Left hindlimb (tissue), 1 donor: ENCODE data around the gene ADORA1.
A peak's percentile ranks its signal among the peaks of the same experiment; 100 is the strongest.

Experiments used
- DNase-seq: peaks from one replicate; pipeline ENCODE4 v3.0.0-alpha.2; 2018

The ADORA1 gene

DNA sequence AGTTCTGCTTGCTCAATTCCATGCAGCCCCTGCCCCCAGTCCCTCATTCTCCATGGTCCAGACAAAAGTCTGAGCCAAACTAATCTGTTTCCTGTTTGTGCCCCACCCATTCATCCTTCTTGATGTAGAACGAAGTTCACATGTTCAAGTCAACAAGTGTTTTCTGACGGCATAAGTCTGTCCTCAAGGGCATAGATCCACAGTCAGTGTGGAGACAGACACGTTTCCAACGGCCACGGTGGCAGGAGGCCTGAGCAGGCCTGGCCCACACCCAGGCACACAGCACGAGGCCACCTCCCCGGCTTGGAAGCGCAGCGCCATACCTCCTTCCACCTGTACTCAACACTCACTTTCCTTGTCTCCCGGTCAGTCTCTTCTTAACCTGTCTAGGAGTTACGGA, 16.1 kb downstream of the ADORA1 start:
- DNase-seq, result no peak

DNA sequence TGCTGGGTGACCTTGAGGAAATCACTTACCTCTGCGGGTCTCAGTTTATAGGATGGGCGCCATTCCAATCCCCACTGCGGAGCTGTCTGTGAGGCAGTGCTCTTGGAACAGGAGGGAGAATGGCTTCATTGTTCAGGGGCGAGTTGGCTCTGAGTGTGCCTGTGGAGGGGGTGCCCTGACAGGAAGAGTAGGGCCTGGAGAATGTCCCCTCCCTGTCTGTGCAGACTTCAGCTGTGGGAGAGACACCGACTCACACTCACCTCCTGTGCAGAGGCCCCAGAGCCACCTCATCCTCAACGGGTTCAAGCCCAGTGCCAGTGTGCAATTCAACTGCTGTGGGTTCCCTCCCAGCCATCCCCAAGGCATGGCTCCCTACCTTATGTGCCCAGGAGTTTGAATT, 17.1 kb downstream of the ADORA1 start:
- DNase-seq, result peak; percentile 54

DNA sequence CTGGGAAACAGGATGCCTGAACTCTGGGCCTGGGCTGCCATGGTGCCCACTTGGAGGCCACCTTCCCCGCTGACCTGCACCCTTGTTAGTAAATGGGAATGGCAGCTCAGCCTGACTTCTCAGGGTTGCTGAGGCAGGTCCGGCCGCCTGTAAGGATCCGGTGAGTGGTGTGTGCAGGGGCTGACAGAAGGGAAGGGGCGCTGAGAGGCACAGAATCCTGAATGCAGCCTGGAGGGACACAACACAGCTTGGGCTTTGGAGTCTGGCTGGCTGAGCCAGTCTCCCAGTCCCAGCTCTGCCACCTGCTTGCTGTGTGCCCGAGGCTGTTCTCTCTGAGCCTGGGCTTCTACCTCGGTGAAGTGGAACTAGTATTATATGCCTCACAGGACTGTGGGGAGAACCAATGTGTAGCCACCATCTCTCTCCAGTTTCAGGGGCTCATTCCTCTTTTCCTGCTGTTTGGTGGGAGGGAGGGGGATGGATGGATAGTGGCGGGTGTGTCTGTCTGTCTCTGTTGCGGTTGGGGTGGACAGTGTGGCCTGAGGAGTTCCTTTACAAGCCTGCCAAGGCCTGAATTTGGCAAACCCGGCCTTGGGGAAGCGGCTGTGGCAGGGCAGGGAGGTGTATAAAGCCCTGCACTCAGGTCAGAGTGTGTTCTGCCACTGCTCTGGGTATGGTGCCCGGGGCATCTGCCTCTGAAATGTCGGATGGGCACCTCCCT, 18.0 kb downstream of the ADORA1 start:
- no peak for DNase-seq

DNA sequence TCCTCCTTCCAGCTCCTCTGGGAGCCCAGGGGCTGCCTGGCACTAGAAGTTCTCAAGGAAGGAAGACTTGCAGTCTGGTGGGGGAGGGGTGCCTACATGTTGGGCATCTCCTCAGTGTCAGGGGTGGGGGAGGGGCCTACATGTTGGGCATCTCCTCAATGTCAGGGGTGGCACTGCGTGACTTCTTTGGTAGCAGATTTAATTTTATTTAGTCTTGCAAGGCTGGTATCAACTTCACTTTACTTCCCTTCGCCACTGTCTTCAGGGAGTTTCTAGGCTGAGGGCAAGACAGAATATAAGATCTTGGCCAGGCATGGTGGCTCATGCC, 18.5 kb downstream of the ADORA1 start:
- DNase-seq, result no peak

DNA sequence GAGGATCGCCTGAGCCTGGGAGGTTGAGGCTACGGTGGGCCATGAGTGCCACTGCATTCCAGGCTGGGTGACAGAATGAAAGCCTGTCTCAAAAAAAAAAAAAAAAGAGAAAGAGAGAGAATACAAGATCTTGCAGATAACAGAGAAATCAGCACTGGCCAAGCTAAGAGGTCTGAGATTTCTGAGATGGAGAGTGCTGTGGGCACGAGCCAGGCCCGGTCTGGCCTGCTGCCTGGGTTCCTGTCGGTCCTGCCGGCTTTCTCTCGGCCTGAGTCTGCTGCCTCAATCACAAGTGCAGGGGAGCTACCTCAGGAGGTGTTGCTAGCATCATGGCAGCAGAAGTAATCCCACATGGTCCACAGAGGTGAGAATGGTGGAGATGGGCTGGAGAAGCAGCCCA, 19.0 kb downstream of the ADORA1 start:
- no peak for DNase-seq

DNA sequence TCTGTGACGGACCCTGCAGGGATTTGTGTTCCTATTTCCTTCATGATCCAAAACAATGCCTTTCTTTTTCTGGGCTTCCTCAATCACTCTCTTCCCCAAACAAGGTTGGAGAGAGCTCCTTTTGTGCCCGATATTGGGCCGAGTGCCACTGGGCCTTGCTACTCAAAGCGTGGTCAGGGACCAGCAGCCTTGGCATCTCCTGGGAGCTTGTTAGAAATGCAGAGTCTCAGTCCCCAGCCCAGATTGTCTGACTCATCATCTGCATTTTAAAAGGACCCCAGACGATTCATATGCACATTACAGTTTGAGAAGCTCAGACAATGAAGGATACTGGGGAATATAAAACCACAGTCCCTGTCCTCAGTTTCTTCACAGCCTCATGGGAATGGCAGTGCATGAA, 19.9 kb downstream of the ADORA1 start:
- no peak for DNase-seq

DNA sequence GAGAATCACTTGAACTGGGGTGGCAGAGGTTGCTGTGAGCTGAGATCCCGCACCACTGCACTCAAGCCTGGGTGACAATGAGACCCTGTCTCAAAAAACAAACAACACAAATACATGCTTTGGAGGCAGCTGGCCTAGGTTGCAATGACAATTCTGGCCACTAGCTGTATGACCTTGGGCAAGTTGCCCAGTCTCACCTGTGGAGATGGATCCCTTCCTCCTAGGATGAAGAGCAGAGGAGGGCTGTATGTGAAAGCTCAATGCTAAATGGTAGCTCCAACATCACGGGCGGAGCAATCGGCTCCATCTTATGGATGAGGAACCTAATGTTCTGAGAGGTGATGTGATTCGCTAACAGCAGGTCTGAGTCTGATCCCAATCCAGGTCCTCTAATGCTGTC, 20.6 kb downstream of the ADORA1 start:
- DNase-seq, result no peak

DNA sequence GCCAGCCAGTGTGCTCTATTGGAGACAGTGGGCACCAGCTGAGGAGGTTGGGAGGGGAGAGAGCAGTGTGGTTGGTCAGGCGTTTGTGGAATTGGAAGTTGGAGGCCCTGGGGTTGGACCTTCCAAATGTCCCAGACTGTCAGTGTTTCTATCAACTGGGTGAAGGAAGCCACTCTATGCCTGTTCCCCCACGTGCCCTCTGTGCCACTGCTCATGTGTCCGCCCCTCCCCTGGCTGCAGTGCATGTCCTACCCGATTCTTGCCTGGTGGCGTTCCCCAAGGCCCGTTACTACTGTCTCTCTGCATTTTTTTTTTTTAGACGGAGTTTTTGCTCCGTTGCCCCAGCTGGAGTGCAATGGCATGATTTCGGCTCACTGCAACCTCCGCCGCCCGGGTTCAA, 21.1 kb downstream of the ADORA1 start:
- no peak for DNase-seq

DNA sequence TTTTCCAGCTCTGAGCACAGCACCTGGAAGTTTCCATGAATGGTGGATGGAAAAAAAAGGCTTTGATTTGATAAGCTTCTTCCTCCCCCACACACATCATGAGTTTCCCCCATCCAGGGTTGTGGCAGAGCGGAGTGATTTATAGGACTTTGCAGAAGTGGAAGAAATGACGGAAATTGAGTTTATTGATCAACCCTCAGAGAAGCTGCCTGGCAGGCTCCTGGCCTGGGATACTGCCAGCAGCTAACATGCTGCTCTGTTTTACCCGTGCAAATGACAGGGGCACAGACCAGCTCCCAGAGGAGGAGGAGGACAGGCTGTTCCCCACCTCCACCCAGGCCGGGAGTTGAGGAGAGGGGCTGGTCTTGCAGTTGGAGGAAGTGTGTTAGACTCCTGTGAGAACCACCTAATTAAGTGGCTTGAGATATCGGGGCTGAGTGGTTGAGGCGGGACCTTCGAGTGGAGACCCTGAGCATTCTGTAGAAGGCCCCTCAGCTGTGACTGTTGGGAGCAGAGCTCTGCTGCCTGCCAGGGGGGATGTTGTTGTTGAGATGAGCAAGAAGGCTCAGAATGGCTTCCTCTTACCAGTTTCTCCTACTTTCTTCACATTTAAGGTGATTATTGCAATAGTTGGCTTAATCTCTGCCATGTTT, 21.8 kb downstream of the ADORA1 start:
- DNase-seq, result no peak

DNA sequence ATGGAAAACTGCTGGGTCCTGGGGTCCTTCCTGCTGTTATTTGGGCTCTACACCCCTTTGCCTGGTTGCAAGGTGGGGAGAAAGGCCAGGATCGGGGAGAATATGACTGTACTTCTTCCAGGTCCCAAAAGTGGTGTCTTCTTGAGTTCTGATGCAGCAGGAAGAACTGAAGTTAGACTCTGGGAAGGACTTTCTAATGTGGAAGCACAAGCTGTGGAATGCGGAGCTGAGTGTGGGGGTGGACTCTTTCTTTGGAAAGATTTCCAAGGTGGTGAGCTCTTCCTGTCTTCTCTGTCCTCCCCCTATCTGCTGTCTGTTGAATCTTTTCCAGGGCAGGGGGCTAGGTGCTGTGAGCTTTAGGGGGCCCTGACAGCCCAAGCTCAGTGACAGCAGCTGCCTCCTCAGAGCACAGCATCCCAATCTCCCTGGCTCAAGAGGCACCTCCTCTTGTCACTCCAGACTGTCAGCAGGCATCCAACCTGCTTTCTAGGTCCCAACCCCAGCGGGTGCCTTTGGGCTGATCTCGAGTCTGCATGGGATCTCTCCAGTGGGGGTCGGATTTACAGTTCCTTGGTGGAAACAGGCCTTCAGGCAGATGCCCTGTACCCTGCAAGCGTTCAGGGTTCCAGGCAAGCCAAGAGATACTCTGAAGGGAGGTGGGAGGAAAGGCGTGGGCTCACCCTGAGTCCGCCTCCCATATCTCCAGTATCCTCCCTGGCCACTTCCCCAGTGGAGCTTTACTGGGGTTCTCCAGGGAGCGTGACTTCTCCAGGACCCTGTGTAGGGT, 23.2 kb downstream of the ADORA1 start:
- no peak for DNase-seq

DNA sequence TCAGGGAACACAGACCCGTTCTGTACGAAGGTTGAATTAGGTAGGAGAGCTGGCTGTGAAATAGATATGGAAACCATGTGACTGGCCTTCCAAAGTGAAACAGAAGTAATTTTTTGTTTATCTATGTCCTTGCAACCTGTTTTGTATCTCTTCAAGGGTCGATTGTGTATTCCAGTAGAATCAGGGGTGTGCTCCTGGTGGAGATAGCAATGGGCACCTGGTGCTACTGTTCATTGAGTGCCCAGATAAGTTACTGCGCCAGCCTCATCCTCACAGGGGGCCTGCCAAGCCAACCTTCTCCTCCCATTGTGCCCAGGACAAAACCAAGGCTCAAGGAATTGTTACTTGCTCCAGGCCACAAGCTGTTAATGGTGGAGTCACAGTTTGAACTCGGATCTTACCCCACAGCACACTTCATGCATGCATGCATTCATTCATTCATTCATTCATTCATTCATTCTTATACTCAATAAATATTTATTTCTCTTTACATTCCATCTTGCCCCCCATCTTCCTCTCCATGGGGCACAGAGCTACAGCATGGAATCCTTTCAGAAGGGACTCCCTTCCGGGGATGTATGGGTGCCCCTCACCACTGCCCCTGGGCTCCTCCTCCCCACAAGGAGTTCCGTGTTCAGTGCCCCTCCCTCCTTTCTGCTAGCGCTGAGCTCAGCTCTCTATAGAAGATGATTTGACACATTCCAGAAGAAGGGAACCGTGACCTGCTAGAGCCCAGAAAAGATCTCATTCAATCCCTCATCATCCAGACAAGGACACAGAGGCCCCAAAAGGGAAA, 24.0 kb downstream of the ADORA1 start:
- DNase-seq, result no peak

DNA sequence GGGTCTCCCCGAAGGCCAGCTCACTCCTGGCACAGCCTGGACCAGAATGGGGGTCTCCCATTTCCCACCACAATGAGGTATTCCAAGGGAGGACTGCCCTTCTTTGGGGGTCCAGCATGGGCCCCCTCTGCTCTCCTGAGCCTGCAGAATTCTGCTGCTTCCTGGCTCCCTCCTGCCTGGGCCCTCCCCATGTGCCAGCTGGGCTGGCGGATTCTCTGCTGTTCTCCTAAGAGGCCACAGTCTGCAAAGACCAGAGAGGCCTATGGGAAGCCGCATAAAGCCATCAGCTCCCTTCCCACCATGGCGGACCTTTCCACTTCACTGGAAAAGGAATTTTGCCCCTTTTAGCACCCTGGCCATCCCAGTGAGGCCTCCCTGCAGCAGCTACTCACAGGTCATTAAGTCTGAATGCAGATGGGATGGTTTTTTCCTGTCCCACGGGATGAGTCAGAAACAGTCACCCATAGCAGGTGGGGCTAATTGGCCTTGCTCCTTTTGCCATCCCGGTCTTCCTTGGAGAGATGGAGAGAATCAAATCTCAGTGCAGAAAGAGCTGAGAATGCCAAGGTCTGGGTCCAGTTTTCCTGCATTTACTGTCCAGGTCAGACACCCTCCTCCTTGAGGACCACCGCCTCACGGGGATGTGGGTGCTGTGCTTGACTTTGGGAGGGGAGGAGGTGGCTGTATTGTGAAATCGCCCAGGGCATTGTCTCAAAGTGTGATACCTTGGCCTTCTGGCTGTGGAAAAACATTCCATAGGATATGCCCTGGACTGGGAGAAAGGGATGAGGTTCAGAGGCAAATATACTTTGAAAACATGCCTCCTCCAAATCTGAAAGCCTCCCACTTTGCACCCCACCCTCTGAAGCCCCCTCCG, 24.9 kb downstream of the ADORA1 start:
- DNase-seq, result no peak

DNA sequence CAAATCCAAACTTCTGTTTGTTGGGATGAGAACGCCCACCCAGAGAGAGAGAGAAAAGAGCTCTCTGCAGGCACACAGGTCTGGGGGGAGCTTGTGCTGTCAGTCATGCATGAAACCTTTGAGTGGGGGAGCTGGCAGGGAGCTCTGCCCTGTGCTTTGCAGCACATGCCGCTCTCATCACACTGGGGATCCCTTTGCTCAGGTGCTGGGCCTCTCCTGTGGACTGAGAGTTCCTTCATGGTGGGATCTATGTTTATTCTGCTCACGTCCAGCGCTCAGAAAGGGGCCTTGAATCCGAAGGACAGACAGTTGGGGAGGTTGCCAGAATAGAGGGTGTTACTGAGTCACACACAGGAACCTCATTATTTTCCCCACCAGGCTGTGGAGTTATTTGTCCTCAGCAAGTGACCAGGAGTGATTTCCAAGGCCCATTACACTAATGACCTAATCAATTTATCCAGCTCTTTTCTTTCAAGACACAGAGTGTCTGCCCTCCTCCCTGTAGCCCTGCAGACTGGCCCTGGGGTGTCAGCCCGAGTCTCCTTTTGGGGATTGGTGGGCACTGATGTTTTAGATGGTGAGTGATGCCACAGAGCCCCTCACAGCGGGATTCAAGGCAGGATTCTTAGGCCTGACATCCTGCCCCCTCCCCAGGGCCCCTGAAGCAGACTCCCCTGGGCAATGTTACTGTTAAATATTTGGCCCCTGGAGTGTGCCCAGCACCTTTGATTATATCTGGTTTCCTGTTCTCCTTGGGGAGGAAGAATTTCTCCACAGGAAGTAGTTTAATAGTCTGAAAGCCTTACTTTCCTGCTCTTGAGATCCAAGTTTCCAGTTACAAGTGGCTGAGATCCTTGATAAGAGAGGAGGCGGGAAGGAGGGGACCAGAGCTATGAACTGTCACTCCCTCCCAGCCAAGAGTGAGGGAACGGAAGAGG, 25.8 kb downstream of the ADORA1 start:
- no peak for DNase-seq

DNA sequence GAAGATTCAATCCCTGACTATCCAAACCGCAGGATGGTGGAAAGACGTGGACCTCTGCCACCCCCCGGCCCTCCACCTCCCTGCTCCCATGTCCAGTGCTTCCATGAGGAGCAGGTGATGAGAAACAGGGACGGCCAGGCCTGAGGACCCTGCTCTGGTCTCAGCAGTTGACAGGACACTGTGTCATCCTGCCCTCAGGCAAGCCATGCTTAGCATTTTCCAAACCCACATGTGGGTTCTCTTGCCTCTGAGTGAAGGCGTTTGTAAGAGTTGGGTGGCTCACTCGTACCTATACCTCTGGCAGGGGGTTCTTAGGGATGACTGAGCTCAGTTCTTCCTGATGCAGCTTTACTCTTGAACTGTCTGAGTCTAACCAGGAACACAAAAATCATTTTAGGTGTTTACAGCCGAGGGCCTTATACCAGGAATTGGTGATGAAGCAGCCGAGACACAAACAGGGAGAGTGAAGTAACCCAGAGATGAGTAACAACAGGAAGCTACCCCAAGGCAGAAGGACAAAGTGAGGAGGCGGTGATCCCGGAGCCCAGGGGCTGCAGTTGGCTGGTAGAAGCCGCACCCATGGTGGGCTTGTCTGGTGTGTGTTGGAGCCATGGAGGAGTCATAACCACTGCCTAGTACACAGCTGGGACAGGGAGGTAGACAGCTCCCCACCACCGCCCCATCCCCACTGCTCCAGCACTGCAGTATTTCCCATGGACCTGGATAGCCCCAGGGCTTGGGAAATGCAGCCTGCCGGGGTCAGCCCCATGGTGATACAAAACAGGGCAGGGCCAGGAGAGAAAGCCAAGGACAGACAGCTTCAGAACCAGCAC, 26.7 kb downstream of the ADORA1 start:
- DNase-seq, result no peak

DNA sequence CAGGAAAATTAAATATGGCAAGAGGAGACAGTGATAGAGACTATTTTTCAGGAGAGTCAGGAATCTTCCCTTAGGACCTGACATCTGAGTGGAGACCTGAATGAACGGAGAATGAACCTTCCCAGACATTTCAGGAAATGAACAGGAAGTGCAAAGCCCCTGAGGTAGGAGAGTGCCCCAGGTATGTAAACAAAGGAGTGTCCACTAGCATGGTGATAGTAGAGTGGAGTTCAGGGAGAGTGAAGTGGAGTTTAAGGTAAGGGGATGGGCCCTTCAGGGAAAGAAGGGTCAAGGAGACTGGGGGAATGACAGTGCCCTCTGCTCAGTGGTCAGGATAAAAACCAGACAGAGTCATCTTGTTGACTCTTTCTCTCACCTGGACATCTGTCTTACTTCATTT, 28.8 kb downstream of the ADORA1 start:
- DNase-seq, result no peak

DNA sequence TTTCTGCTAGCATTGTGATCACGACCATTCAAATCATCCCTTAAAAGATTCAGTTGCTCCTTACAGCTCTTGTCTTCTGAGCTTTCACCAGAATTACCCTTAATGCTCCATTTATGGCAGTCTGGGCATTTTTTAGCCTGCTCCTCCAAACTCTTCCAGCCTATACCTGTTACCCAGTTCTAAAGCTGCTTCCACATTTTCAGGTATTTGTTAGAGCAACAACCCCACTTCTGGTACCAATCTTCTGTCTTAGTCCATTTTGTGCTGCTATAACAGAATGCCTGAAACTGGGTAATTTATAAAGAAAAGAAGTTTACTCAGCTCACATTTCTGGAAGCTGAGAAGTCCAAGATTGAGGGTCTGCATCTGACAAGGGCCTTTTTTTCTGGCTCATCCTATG, 30.9 kb downstream of the ADORA1 start:
- no peak for DNase-seq

DNA sequence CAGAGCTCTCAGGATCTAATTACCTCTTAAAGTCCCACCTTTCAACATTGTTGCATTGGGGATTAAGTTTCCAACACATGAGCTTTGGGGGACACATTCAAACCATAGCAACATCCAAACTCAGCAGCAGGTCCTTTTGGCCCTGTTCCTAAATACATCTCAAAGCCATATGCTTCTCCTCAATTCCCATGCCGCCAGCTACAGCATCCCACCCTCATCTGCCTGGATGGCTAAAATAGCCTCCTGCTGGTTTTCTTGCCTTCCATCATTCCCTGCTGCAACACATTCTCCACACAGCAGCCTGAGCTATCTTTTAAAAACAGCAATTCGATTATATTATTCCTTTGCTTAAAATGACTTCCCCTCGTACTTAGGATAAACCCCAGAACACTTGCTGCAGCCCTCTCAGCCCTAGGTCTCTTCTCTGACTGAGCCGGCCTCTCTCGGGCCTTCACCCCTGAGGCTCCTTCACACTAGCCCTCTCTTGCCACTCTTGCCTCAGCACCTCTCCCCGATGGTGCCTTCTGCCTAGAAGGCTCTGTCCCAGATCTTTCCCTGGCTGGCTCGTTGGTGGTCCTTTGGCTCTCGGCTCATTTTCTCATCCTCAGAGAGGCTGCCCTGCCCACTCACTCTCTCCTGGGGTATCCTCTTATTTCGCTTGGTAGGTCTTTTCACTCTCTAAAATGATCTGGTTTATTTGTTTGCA, 31.6 kb downstream of the ADORA1 start:
- no peak for DNase-seq

DNA sequence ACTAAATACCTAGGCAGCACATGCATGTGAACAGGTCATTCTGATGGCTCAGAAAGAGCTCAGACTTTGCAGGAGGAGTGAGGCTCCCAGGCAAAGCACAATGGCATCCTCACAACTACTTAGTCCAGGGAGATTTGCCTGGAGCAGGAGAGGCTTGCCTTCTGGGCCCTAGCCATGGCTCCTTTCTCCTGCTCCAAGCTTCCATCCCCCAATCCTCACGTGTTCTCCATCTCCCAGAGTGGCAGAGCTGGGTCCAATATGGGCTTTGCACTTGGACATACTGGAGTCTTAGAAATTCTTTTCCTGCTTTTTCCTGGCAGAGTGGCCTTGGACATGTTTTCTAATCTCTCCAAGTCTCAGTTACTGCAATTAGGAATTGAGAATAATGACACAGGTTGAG, 32.3 kb downstream of the ADORA1 start:
- no peak for DNase-seq

DNA sequence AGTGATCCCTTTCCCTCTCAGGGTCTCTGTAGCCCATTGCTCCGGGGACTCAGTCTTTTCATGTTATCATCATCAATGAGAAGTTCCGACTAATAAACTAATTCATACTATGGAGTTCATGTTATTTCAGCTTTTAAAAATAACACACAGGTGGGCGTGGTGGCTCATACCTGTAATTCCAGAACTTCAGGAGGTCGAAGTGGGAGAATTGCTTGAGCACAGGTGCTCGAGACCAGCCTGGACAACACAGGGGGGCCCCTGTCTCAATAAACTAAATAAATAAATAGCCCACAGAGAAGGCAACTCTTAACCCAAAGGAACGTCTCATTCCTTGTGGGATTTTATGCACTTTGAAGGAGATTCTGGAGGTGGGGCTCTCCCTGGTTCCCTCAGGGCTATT, 33.6 kb downstream of the ADORA1 start:
- no peak for DNase-seq

DNA sequence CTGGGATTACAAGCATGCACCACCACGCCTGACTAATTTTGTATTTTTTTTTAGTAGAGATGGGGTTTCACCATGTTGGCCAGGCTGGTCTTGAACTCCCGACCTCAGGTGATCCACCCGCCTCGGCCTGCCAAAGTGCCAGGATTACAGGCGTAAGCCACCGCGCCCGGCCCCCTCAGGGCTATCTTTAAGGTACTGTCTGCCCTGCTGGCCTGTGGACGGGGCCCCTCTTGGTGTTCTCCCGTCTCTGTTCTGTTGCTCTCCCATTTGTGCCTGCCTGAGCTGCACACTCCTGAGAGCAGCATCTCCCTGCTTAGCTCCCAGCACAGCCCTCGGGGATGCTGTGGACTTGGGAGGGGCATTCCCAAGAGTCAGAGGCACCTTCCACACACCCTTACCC, 34.2 kb downstream of the ADORA1 start:
- DNase-seq, result no peak
